Skeletal muscle satellite cell (primary cell): ENCODE data around the gene CA10.

Experiments used
- H3K27me3 ChIP-seq: 2 replicates; pipeline ENCODE4 v1.7.0; 2013; ENCODE audit warnings: low read length; ENCODE audit not compliant: control insufficient read depth, insufficient read depth
- H3K36me3 ChIP-seq: 2 replicates; pipeline ENCODE4 v1.7.0; 2013; ENCODE audit warnings: mild to moderate bottlenecking, control low read depth, low read length; ENCODE audit not compliant: insufficient read depth
- H3K4me1 ChIP-seq: 2 replicates; pipeline ENCODE4 v1.7.0; 2013; ENCODE audit warnings: low read length; ENCODE audit not compliant: control insufficient read depth, insufficient read depth
- H3K4me2 ChIP-seq: 2 replicates; pipeline ENCODE4 v1.7.0; 2013; ENCODE audit warnings: mild to moderate bottlenecking, low read length
- H3K4me3 ChIP-seq: 2 replicates; pipeline ENCODE4 v1.7.0; 2013; ENCODE audit warnings: low read length
- H3K9ac ChIP-seq: 2 replicates; pipeline ENCODE4 v1.7.0; 2013; ENCODE audit warnings: mild to moderate bottlenecking, low read depth, low read length, moderate library complexity
- H3K9me3 ChIP-seq: replicated peaks from 2 replicates; pipeline ENCODE4 v1.7.0; 2013; ENCODE audit warnings: mild to moderate bottlenecking, control low read depth, low read length

Gene CA10

DNA sequence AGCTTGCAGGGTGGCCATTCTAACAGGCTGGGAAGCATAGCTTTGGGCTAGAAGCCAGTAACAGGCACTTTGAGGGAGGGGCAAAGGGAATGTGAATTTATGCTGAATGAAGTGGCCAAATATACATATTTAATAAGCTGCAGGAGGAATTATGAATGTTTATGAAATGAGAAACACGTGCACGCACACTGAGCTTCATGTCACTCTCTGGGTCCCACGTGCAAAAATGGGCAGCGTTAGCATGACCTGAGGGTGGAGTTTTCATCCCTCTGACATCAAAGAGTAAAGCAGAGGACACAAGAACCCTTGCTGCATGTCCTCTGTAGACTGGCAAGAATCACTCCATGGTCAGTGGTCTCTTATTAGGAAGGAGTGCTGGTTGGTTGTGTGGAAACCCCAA, 561.2 kb downstream of the CA10 start:
- no peaks in the 10 kb centered on the region for H3K9me3 ChIP-seq
- no peak overlapping the region for H3K9ac ChIP-seq
- no peaks in the 10 kb centered on the region for H3K36me3 ChIP-seq
- no peak overlapping the region for H3K4me3 ChIP-seq
- H3K4me2 ChIP-seq, result no peak overlapping the region
- H3K27me3 ChIP-seq, result no peaks in the 10 kb centered on the region
- no peaks in the 10 kb centered on the region for H3K4me1 ChIP-seq

DNA sequence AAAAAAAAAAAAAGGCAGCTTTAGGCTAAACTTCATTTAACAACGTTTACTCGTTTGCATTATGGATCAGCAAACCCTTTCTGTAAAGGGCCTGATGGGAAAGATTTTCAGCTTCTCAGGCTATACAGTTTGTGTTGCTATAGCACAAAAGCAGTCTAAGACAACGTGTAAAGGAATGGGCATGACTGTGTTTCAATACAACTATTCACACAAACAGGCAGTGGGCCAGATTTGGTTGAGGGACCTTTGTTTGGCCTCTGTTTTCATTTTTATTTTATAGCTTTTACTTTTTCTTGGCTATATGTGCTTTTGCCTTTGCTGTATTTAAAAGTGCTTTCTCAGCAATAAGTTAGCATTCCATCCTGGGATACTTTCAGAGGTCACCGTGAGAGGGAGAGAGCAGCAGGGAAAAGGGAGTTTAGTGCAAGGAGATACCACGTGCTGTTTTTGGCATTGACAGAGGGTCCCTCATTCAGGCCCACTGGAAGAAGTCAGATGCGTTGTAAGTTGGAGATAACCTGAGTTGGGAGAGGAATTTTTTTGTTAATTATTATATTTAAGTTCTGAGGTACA, 562.6 kb downstream of the CA10 start:
- no peaks in the 10 kb centered on the region for H3K9me3 ChIP-seq
- H3K27me3 ChIP-seq, result no peaks in the 10 kb centered on the region
- H3K4me2 ChIP-seq, result no peak overlapping the region
- no peaks in the 10 kb centered on the region for H3K36me3 ChIP-seq
- H3K4me3 ChIP-seq, result no peak overlapping the region
- H3K4me1 ChIP-seq, result no peaks in the 10 kb centered on the region
- no peak overlapping the region for H3K9ac ChIP-seq

DNA sequence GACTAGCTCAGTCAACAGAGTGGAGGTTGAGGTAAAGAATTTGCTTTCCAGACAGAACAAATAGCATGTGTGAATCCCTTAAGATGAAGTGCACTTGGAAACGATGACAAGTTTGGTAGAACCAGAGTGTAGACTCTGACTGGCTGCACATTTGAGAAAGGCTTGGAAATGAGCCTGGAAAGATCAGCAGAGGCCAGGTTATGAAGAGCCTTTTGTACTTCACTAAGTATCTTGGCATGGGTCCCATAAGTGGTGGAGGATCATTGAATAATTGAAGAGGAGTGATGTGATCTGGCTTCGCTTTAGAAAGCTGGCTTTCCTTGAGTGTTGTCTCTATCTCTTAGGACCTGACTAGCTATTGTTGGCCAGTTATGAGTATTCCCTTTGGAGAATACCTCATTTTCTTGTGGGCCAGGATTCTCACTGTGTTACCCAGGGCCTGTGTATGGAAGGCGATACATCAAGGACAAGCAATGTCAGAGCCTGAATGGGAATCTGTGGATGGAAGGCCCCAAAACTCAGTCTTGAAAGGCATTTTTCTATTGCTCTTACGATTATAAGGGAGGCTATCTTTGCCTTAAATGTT, 568.4 kb downstream of the CA10 start:
- Histone ChIP-seq H3K4me2 (no peak overlapping the region), H3K27me3 (no peaks in the 10 kb centered on the region), H3K4me3 (no peak overlapping the region), H3K36me3 (no peaks in the 10 kb centered on the region), H3K4me1 (no peaks in the 10 kb centered on the region), H3K9me3 (no peaks in the 10 kb centered on the region), H3K9ac (no peak overlapping the region)

DNA sequence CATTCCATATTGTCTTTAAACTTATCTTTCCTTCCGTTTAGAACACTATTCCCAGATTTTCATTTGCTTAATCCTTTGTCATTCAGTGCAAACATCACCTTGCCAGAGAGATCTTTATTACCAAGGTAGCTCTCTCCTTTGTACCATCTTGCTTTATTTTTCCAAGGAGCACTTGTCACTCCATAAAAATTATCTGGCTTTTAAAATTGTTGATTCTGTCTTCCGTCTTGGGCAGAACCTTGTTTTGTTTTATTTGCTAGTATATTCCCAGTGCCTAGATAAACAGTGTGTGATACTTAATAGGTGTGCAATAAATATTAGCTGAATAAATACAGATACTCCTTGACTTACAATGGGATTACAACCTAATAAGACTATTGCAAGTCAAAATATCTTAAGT, 570.5 kb downstream of the CA10 start:
- Histone ChIP-seq H3K4me3 (no peak overlapping the region), H3K36me3 (no peaks in the 10 kb centered on the region), H3K9me3 (no peaks in the 10 kb centered on the region), H3K27me3 (no peaks in the 10 kb centered on the region), H3K4me1 (no peaks in the 10 kb centered on the region), H3K4me2 (no peak overlapping the region), H3K9ac (no peak overlapping the region)

DNA sequence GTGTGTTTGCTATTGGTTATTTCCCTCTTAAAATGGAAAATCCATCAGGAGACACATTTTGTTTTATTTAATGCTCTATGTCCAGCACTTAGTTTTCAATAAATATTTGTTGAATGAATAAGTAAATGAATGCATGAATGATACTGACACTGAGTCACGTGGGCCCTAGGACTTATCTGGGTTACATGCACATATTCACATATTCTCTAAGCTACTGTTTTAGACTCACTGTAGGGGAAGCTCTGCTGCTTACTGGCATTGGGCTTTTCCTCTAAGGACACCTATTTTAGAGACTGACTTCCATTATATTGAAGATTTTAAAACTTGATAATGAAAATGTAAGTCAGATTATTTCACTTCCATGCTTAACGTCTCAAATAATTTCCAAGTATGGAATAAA, 571.0 kb downstream of the CA10 start:
- no peak overlapping the region for H3K9ac ChIP-seq
- no peaks in the 10 kb centered on the region for H3K9me3 ChIP-seq
- no peaks in the 10 kb centered on the region for H3K27me3 ChIP-seq
- H3K4me1 ChIP-seq, result no peaks in the 10 kb centered on the region
- no peak overlapping the region for H3K4me3 ChIP-seq
- H3K4me2 ChIP-seq, result no peak overlapping the region
- H3K36me3 ChIP-seq, result no peaks in the 10 kb centered on the region

DNA sequence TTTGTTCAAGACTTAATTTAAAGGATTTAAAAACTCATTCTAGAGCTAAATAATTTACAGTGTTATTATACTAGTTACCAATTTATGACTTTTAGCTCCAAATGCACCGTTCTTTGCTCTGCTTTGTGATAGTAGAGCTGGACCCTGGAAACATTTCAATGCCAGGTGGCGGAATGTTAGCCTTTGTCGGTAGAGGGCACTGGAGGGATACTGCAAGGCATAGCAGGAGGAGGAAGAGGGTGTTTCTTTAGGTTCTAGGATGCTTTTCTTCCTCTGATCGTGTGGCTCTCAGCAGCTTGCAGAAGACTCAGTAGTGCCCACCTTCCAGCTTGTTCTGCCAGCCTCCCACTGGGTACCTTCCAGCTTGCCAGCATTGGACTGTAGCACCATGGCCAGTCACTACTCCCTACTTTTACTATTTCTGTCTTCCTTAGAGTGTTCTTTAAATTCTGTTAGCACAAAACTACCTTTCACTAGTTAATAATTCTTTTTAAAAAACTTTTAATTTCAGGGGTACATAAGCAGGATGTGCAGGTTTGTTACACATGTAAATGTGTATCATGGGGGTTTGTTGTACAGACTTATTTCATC, 572.9 kb downstream of the CA10 start:
- Histone ChIP-seq H3K4me2 (no peak overlapping the region), H3K4me3 (no peak overlapping the region), H3K27me3 (no peaks in the 10 kb centered on the region), H3K4me1 (no peaks in the 10 kb centered on the region), H3K9me3 (peaks cover 2% of the 10 kb centered on the region), H3K36me3 (no peaks in the 10 kb centered on the region), H3K9ac (no peak overlapping the region)

DNA sequence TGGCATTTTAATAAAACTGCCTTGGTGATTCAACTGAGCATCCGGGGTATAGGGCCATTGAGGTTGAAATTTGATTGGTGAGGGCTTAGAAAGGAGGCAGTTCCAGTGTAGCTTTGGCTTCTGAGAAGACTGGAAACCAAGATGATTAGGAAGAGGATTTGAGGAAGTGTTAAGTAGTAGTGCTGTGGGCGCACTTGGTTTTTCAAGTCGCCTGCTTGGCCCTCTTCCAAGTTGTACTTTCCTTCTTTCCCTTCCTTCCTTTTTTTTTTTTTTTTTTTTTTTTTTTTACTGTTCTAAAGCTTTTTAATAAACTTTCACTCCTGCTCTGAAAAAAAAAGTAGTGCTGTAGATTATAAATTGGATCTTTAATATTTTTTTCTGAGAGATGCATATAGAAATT, 577.6 kb downstream of the CA10 start:
- Histone ChIP-seq H3K9me3 (peaks cover 2% of the 10 kb centered on the region), H3K4me3 (no peak overlapping the region), H3K4me2 (no peak overlapping the region), H3K4me1 (no peaks in the 10 kb centered on the region), H3K36me3 (no peaks in the 10 kb centered on the region), H3K9ac (no peak overlapping the region), H3K27me3 (no peaks in the 10 kb centered on the region)
